Measurements from ENCODE around the gene ULBP1.
"Not testable (repeated sequence)": the region's sequence is repeated elsewhere in the genome, so short reads cannot be mapped to it uniquely, and the experiment has no call there.

Gene ULBP1

DNA sequence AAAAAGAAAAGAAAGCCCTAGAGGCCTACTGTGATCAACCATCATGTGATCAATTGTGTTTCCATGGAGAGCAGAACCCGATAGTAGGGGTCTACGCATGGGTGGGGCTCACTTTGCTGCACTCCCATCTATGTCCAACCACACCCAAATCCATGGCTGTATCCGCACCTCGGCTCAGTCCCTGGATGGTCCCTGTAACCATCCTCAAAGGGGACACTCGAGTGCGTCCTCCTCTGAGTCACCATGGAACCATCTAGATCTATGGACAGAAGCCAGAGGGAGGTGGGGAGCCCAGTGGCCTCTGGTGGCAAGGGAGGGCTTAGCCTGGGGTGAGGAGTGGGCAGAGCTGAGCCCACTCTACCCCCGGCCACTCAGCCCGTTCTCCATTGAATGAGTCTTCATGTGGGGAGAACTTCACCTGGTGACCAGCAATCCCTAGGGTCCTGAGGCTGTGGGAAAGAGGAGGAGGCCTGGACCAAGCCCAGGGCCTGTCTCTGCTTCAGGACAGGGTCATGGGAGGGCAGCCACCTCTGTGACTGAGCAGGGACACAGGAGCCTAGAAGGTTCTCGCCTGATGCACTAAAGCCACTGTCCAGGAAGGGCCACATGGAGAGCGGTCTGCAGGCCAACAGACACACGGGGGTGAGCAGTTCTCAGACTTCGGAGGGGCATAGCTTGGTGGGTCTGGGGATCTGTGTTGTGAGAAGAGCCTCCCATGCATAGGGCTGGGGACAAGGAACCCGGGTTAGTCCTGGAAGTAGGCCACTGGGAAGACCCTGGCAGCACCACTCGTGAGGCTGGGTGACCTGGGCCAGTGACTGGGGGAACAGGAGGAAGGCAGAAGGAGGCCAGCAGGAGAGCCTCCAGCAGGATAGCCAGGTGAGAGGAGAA lies 42.3 kb downstream of the ULBP1 start:
- DNase-seq (ENCODE audit: low read depth): no peak

DNA sequence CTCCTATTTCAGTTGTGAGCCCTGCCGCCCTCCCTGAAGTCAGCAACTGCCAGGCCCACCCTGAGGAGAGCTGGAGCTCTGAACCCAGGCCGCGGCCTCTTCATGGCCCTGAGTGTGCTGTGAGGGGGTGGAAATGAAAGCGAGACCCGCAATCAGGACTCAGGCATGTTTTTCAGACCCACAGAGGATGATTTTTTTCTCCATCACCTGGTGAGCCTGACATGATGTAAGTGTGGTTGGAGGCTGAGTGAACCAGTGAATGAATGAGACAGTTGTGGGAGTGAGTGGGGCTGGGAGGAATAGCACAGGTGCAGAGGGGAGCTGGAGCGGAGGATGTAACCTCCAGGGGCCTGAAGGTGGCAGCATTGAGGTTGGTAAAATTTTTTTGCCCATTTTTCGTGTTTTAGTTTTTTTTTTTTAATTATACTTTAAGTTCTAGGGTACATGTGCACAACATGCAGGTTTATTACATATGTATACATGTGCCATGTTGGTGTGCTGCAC lies 43.3 kb downstream of the ULBP1 start:
- peak; percentile 19 for DNase-seq (ENCODE audit: low read depth)

GRCh38 chr6:150008588-150008987 lies 44.8 kb downstream of the ULBP1 start:
- peak; percentile 7 for DNase-seq (ENCODE audit: low read depth)

DNA sequence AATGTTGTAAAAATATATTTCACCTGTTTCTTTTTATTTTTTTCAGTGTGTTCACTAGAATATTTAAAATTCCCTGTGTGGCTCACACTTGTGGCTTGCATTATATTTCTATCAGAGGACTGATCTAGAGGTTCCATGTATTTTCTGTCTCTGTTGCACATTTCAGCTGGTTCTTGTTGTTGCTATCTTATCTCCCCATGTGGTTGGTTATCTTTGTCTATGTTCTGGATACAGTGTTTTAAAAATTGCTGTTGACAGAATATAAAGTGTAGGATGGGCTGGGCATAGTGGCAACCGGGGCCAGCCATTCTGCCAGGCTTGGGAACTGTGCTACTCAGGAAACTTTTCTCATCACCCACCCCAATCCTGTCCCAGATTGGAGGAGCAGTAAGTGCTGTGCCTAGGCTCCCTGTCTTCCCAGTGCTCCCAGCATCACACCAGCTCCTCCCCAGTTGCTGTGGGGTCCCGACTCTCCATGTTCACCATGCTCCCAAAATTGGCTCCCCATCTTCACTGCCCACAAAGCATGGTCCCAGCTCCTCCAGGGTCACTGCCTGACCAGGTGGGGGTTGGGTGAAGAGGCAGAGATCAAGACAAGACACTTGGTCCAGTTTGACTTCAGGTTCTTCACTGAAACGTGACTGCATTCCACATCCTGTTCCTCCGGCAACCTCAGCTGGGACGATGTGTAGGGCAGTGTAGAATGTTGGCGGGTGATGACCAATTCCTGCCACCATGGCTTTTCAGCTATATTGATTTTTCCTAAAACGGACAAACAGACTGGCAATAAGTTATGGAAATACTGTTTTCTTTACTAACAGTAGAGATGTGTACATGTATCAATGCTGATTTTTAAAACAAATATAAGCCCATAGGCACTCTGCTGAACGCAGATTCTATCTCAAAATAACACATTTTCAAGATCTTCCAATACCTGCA lies 49.4 kb downstream of the ULBP1 start:
- DNase-seq (ENCODE audit: low read depth): not testable (repeated sequence)

- not testable (repeated sequence) for DNase-seq (ENCODE audit: low read depth)
Observed at GRCh38 chr6:150013785-150014622, 50.3 kb downstream of the ULBP1 start.

- not testable (repeated sequence) for DNase-seq (ENCODE audit: low read depth)
Observed at GRCh38 chr6:150014623-150015280, 51.0 kb downstream of the ULBP1 start.

GRCh38 chr6:150015281-150016001 lies 51.7 kb downstream of the ULBP1 start:
- not testable (repeated sequence) for DNase-seq (ENCODE audit: low read depth)

- DNase-seq (ENCODE audit: low read depth): peak; percentile 70
Observed at GRCh38 chr6:150016324-150017185, 52.8 kb downstream of the ULBP1 start.

GRCh38 chr6:150017186-150017521 lies 53.4 kb downstream of the ULBP1 start:
- DNase-seq (ENCODE audit: low read depth): not testable (repeated sequence)

- no peak for DNase-seq (ENCODE audit: low read depth)
Observed at GRCh38 chr6:150018846-150019580, 55.3 kb downstream of the ULBP1 start.

- not testable (repeated sequence) for DNase-seq (ENCODE audit: low read depth)
Observed at GRCh38 chr6:150021870-150022269, 58.1 kb downstream of the ULBP1 start.
